GM21737 (cell line): ENCODE results near the gene WDR86.

Experiments
- ATAC-seq: cut with Tn5 transposase; IDR thresholded peaks from one replicate; pipeline ENCODE4 v1.9.1; 2021; ENCODE audit warnings: mild to moderate bottlenecking, moderate library complexity; ENCODE audit not compliant: unreplicated experiment

The WDR86 gene

GRCh38 chr7:151409667-151410404, at the start of gene WDR86:
TSS of gene WDR86 (minus strand) at chr7:151410038. CDS start at chr7:151409589, 449 bp downstream.
- no peak for ATAC-seq

- no peak for ATAC-seq
These were observed 47.7 kb upstream of the WDR86 start for GRCh38 chr7:151457534-151457933.

- ATAC-seq, result no peak
These were observed 46.9 kb upstream of the WDR86 start for GRCh38 chr7:151456782-151457181.

GRCh38 chr7:151456276-151456675, 46.4 kb upstream of the WDR86 start:
- ATAC-seq, result no peak

- ATAC-seq, result no peak
These were observed 45.9 kb upstream of the WDR86 start for GRCh38 chr7:151455690-151456089.

- no peak for ATAC-seq
These were observed 45.2 kb upstream of the WDR86 start for GRCh38 chr7:151454932-151455530.

GRCh38 chr7:151454305-151454704, 44.5 kb upstream of the WDR86 start:
- no peak for ATAC-seq

GRCh38 chr7:151453326-151453791, 43.5 kb upstream of the WDR86 start:
- no peak for ATAC-seq

GRCh38 chr7:151452680-151453325, 43.0 kb upstream of the WDR86 start:
- ATAC-seq, result no peak

GRCh38 chr7:151451626-151452571, 42.1 kb upstream of the WDR86 start:
- ATAC-seq, result no peak

- no peak for ATAC-seq
These were observed 41.3 kb upstream of the WDR86 start for GRCh38 chr7:151451156-151451555.

GRCh38 chr7:151449990-151450389, 40.2 kb upstream of the WDR86 start:
- no peak for ATAC-seq

- ATAC-seq, result peak; percentile 69
These were observed 38.7 kb upstream of the WDR86 start for GRCh38 chr7:151448261-151449252.

- no peak for ATAC-seq
These were observed 38.0 kb upstream of the WDR86 start for GRCh38 chr7:151447901-151448260.

- no peak for ATAC-seq
These were observed 37.5 kb upstream of the WDR86 start for GRCh38 chr7:151447312-151447711.

GRCh38 chr7:151446412-151446811, 36.6 kb upstream of the WDR86 start:
- no peak for ATAC-seq

GRCh38 chr7:151444632-151445031, 34.8 kb upstream of the WDR86 start:
- no peak for ATAC-seq

- ATAC-seq, result no peak
These were observed 33.1 kb upstream of the WDR86 start for GRCh38 chr7:151442776-151443496.

GRCh38 chr7:151440799-151441445, 31.1 kb upstream of the WDR86 start:
- ATAC-seq, result no peak
